22Rv1 (cell line): ENCODE data around the gene PTGDR2.

Experiments used
- ZFX ChIP-seq: fragments of 450-650 bp; IDR thresholded peaks from 2 replicates; pipeline ENCODE4 v1.6.1; 2017; ENCODE audit warnings: antibody characterized with exemption, borderline replicate concordance
- TF ChIP-seq, protein P1 (sequence below): fragments of 450-650 bp; IDR thresholded peaks from 2 replicates; pipeline ENCODE4 v1.5.1; 2017; ENCODE audit warnings: mild to moderate bottlenecking

DNA sequence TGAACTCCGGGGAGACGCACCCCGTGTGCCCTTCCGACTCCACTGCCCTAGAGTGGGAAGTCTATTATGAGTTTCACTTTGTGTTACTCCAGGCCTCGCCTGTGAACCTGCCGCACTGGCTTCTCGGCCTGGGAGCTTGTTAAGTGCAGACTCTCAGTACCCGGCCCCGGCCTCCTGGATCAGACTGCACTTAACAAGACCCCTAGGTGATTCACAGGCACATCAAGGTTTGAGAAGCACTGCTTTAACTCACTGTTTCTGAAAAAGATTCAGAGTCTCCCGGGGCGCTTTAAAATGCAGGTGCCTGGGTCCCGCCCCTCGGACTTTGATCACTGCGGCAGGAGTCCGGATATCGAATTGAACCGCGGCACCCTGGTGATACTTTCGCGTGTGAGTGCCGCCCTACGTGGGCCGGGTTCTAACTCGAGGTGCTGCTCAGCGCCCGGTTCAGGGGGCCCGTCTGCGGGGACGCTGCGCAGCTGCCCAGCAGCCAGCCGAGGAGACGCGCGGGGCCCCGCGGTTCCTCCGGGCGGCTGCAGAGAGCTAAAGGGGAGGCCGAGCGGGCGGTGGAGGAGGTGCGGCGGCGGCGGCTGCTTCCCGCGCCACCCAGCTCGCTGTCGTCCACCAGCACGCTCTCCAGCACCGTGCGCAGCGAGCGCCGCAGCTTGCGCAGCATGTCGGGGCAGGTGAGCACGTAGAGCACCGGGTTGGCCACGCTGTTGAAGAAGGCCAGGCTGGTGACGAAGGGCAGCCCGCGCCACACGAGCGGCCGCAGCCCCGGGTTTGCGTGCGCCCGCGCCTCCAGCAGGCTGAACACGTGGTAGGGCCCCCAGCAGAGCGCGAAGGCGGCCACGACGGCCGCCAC lies 3.4 kb downstream of the PTGDR2 start:
- TF ChIP-seq, protein P1, sequence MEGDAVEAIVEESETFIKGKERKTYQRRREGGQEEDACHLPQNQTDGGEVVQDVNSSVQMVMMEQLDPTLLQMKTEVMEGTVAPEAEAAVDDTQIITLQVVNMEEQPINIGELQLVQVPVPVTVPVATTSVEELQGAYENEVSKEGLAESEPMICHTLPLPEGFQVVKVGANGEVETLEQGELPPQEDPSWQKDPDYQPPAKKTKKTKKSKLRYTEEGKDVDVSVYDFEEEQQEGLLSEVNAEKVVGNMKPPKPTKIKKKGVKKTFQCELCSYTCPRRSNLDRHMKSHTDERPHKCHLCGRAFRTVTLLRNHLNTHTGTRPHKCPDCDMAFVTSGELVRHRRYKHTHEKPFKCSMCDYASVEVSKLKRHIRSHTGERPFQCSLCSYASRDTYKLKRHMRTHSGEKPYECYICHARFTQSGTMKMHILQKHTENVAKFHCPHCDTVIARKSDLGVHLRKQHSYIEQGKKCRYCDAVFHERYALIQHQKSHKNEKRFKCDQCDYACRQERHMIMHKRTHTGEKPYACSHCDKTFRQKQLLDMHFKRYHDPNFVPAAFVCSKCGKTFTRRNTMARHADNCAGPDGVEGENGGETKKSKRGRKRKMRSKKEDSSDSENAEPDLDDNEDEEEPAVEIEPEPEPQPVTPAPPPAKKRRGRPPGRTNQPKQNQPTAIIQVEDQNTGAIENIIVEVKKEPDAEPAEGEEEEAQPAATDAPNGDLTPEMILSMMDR: no peak
- TF ChIP-seq ZFX: no peak
